8988T (cell line): ENCODE measurements around the gene PLEKHB1.
"Not testable (repeated sequence)": the region's sequence is repeated elsewhere in the genome, so short reads cannot be mapped to it uniquely, and the experiment has no call there.

Experiments
- DNase-seq: peaks from one replicate; pipeline ENCODE4 v3.0.0; 2011

PLEKHB1 gene

DNA sequence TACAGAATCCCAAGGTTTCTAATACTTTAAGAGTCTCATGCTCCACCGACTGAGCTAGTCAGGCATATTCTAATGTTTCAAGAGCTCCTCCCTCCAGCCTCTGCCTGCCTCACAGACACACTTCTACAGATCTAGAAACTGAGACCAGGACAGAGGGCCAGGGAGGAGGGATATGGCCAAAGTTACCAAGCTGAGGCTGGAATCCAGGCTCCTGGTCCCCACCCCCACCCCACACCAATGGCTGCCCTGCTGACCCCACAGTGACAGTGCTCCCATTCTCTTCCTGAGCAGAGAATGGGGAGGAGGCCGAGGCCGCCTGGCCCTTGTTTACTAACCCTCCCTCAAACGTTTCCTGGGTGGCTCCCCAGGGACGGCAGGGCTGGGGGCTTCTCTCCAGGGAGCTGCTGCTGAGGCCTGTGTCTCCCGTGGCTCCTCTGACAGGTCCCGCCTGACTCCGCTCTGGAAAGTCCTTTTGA, 2.2 kb downstream of the PLEKHB1 start:
- DNase-seq, result no peak

- DNase-seq, result no peak
Observed at GRCh38 chr11:73649206-73649605, 2.8 kb downstream of the PLEKHB1 start.

- no peak for DNase-seq
Observed at GRCh38 chr11:73650400-73650799, 4.0 kb downstream of the PLEKHB1 start.

GRCh38 chr11:73651252-73651651, 4.9 kb downstream of the PLEKHB1 start:
- DNase-seq, result no peak

GRCh38 chr11:73651661-73652045, 5.3 kb downstream of the PLEKHB1 start:
- DNase-seq, result no peak

DNA sequence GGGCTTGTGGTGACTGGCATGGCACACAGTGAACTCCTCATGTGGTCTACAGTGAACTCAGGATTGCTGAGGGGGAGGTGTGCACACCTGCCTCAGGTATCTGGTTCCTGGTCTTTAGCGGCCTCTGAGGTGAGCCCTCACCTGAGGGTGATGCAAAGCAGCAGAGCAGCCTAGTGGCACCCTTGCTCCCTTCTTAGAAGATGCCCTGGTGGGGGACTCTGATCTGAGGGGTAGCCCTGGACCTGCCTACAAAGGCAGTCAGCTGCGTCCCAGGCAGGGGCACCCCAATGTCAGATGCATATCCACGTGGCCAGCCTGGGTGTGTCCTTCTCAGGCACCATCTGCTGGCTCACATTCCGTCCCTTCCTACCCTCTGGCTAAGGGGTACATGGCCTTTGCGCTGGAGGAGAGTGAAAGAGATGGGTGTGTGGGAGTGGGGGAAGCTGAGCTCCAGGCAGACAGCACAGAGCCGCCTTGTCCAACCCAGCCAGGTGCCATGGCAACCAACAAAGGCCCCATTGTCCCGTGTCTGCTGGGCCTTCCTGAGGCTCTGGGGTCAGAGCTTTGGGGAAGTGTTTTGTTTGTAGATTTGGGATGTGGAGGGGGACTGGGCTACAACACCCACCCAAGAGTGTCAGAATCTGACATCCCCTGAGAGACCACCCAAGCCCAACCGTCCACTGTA, 5.8 kb downstream of the PLEKHB1 start:
- no peak for DNase-seq

GRCh38 chr11:73652856-73653559, 6.6 kb downstream of the PLEKHB1 start:
- DNase-seq, result no peak

GRCh38 chr11:73653996-73654395, 7.6 kb downstream of the PLEKHB1 start:
- no peak for DNase-seq

GRCh38 chr11:73654482-73655021, 8.2 kb downstream of the PLEKHB1 start:
- DNase-seq, result no peak

DNA sequence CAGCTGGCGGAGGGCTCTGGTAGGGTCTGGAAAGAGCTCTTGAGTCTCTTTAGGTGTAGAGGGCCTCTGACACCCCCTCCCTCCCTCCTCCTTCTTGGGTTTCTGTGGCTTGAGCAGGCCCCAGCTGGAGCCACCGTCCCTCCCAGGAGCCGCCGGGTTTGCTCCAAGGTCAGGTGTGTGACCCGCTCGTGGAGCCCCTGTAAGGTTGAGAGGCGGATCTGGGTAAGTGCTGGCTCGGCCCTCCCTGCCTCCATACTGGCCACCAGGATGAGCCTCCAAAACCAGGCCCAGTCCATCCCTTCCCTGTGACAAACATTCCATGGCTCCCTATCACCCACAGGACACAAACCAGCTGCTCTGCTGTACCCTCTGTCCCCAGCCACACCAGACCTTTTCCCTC, 9.3 kb downstream of the PLEKHB1 start:
- DNase-seq, result no peak

DNA sequence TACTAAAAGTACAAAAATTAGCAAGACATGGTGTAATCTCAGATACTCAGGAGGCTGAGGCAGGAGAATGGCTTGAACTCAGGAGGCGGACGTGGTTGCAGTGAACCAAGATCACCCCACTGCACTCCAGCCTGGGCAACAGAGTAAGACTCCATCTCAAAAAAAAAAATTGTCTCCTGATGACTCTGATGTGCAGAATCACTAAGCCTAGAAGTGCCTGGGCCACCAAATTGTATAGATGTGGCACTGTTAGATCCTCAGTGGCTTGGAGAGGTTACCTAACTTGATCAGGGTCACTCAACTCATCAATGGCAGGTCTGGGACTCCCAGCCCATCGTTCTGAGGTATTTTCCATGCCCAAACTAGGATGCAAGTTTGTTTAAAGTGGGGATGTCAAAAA, 10.6 kb downstream of the PLEKHB1 start:
- no peak for DNase-seq

GRCh38 chr11:73659961-73660360, 13.6 kb downstream of the PLEKHB1 start:
- DNase-seq, result no peak

DNA sequence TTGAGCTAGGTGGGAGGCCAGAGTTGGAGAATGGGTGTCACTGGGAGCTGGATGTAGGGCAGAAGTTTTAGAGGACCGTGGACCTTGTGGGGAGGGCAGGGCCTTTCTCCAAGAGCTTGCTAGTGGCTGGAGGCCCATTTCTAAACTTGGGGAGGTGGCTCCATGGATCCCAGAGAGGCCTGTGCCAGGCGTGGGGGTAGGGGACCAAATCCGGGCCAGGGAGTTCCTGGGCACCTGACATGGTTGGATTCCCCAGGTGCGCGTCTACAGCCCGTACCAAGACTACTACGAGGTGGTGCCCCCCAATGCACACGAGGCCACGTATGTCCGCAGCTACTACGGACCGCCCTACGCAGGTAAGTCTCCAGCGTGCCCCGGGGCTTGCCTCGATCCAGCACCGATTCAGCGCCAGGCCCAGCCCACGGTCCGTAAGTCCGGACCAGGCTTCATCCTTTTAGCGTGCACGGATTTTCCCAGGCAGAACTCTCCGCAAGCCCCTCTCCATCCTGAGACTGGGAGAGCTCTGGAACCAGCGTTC, 14.2 kb downstream of the PLEKHB1 start:
- DNase-seq, result no peak

- peak; percentile 99 for DNase-seq
Observed at GRCh38 chr11:73661035-73661628, 14.8 kb downstream of the PLEKHB1 start.

- no peak for DNase-seq
Observed at GRCh38 chr11:73662445-73663157, 16.2 kb downstream of the PLEKHB1 start.

DNA sequence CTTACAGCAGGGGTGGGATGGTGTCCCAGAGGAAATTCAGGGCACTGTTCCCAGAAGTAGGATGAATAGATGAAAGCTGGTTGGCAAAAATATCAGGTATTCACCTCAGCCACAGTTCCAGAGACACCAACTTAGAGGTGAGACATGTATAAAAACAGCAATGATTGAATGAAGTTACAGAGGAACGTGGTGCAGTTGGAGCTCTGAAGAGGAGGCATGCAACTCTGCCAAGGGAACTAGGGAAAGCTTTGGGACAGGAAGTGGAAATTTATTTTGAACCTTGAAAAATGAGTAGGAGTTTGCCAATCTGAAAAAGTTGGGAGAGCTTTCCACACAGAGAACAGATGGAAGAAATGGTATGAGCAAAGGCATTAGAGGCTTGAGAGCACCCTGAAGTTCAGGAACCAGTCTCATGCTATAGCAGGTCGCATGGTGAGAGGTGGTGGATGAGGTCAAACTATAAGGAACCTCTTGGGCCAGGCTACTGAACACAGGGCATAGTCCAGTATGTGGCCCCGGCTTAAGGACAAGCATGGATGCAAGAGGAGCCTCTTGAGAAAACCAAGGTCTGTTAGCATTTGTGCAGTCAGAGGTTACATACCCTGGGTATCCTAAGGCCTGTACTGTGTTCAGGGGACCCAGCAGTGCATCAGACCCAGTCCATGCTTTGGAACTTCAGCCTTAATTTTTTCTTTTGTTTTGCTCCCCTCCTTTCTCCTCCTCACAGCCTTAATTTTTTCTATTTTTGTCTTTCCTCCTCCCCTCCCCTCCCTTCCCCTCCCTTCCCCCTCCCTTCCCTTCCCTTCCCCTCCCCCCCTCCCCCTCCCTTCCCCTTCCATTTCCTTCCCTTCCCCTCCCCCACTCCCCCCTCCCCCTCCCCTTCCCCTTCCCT, 17.5 kb downstream of the PLEKHB1 start:
- DNase-seq, result no peak

GRCh38 chr11:73664877-73665276, 18.5 kb downstream of the PLEKHB1 start:
- no peak for DNase-seq

- no peak for DNase-seq
Observed at GRCh38 chr11:73667891-73668290, 21.5 kb downstream of the PLEKHB1 start.

- DNase-seq, result no peak
Observed at GRCh38 chr11:73670808-73671207, 24.4 kb downstream of the PLEKHB1 start.

DNA sequence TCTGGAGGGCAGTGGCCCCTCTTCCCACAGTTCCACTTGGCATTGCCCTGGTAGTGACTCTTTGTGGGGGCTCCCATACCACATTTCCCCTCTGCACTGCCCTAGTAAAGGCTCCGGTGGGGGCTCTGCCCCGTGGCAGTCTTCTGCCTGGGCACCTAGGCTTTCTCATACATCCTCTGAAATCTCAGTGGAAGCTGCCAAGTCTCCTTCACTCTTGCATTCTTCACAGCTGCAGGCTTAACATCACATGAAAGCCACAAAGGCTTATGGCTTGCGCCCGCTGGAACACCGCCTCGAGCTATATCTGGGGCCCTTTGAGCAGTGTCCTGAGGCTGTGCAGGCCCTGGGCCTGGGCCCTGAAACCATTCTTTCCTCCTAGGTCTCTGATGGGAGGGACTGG, 25.3 kb downstream of the PLEKHB1 start:
- DNase-seq, result no peak

GRCh38 chr11:73676552-73676951, 30.2 kb downstream of the PLEKHB1 start:
- not testable (repeated sequence) for DNase-seq

DNA sequence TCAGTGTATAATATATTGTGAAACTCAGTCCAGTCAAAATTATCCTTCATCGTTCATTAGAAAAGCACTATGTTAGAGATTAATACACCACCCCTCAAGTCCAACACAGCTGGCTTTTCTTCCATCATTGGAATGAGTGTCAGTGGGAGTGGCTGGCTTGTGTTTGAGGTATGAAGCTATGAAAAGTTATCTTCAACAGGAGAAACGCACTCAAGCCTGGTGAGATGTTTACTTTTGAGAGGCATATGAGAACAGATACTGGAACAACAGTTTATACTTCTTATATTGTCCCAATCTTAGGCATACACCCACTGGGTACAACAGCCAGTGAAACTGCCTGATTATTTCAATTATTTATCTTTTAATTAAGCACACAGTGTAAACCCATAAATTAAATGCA, 34.3 kb downstream of the PLEKHB1 start:
- DNase-seq, result no peak
